GM12892 (cell line): ENCODE data around the gene SMARCAL1.

Source experiments
- POLR2A ChIP-seq: IDR thresholded peaks from 2 replicates; pipeline ENCODE4 v1.6.1; 2011; ENCODE audit warnings: low read depth, low read length, control low read depth
- POLR2AphosphoS5 ChIP-seq: IDR thresholded peaks from 2 replicates; pipeline ENCODE4 v1.6.1; 2011; ENCODE audit warnings: low read depth, low read length, control low read depth

- TF ChIP-seq POLR2A (no peak), POLR2AphosphoS5 (no peak)
These were observed 24.0 kb upstream of the SMARCAL1 start for GRCh38 chr2:216388046-216388884.
